C4-2B (cell line): ENCODE measurements around the gene PCSK1N.
A peak's percentile ranks its signal among the peaks of the same experiment; 100 is the strongest.

Source experiments
- H3K27ac ChIP-seq: fragments of 450-650 bp; 2 replicates; pipeline ENCODE4 v1.5.1; 2017
- CTCF ChIP-seq: fragments of 450-650 bp; conservative IDR thresholded peaks from 2 replicates; pipeline ENCODE4 v1.5.1; 2017; ENCODE audit warnings: mild to moderate bottlenecking
- ZFX ChIP-seq: fragments of 450-650 bp; IDR thresholded peaks from 2 replicates; pipeline ENCODE4 v1.6.1; 2017

PCSK1N gene

GRCh38 chrX:48848847-48849246 is 13.4 kb upstream of the PCSK1N start:
- TF ChIP-seq ZFX (no peak), CTCF (no peak)

DNA sequence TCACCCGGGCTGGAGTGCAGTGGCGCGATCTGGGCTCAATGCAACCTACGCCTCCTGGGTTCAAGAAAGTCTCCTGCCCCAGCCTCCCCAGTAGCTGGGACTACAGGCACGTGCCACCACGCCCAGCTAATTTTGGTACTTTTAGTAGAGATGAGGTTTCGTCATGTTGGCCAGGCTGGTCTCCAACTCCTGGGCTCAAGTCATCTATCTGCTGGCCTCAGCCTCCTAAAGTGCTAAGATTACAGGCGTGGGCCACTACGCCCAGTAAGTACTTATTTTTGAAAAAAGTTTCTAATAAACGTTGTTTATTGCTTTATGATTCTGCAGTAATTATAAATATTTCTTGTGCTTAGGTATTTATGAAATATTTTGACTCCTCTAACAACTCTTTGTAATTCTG is 4.3 kb upstream of the PCSK1N start:
- no peak overlapping the region for H3K27ac ChIP-seq
- no peak for TF ChIP-seq CTCF
- no peak for TF ChIP-seq ZFX

More at GRCh38 chrX:48848847-48849246, 13.4 kb upstream of the PCSK1N start:
- H3K27ac ChIP-seq: no peak overlapping the region

- TF ChIP-seq CTCF (no peak), ZFX (no peak)
- H3K27ac ChIP-seq: no peak overlapping the region
Measured at GRCh38 chrX:48834383-48834709, 1.1 kb downstream of the PCSK1N start.

GRCh38 chrX:48833542-48834138 is 1.8 kb downstream of the PCSK1N start:
- no peak overlapping the region for H3K27ac ChIP-seq
- TF ChIP-seq CTCF: 0 out of 2 replicates have a peak, but pooled peaks have one; percentile 8
- TF ChIP-seq ZFX: no peak

DNA sequence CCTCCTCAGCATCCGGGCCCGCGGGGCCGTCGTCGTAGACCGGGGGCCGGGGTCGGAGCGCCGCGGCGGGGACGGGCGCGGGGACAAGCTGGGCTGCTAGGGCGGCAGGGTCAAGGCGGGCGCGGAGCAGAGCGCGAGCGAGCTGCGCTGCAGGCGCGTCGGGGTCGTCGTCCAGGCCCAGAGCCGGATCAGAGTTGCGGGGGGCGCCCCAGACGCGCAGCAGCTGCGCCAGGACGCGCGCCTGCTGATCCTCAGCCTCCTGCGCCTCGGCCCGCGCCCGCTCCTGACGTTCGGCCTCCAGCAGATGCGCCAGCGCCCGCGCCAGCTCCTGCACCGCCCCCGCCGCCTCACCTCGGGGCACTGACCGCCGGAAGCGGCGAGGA is 3.5 kb downstream of the PCSK1N start:
- no peak overlapping the region for H3K27ac ChIP-seq

GRCh38 chrX:48831136-48831908 is 4.1 kb downstream of the PCSK1N start:
- H3K27ac ChIP-seq: no peak overlapping the region
- TF ChIP-seq ZFX: no peak
- no peak for TF ChIP-seq CTCF

More for the DNA sequence above, 3.5 kb downstream of the PCSK1N start:
- TF ChIP-seq ZFX: no peak
- no peak for TF ChIP-seq CTCF

- TF ChIP-seq ZFX: no peak
- TF ChIP-seq CTCF: no peak
- H3K27ac ChIP-seq: no peak overlapping the region
Measured at GRCh38 chrX:48829016-48829735, 6.2 kb downstream of the PCSK1N start.
